Activated effector memory CD4-positive, alpha-beta T cell treated with anti-CD3 and anti-CD28 coated beads, Interleukin-2, amount 50 U/mL, for 16 hours (primary cell): ENCODE measurements around the gene ATP9B.

Experiments used
- DNase-seq: peaks from one replicate; pipeline ENCODE4 v3.0.0-alpha.2; 2020

The ATP9B gene

GRCh38 chr18:79418642-79419041 lies 349.4 kb downstream of the ATP9B start:
- no peak for DNase-seq

GRCh38 chr18:79420033-79420745 lies 351.0 kb downstream of the ATP9B start:
- no peak for DNase-seq

GRCh38 chr18:79421275-79421857 lies 352.2 kb downstream of the ATP9B start:
- no peak for DNase-seq

- DNase-seq: no peak
These were observed 353.0 kb downstream of the ATP9B start for GRCh38 chr18:79422022-79422782.

GRCh38 chr18:79422783-79423165 lies 353.6 kb downstream of the ATP9B start:
- DNase-seq: no peak

GRCh38 chr18:79423211-79424007 lies 354.2 kb downstream of the ATP9B start:
- DNase-seq: no peak

GRCh38 chr18:79424008-79424565 lies 354.9 kb downstream of the ATP9B start:
- no peak for DNase-seq

GRCh38 chr18:79424880-79425568 lies 355.8 kb downstream of the ATP9B start:
- DNase-seq: no peak

- no peak for DNase-seq
These were observed 356.3 kb downstream of the ATP9B start for GRCh38 chr18:79425569-79425886.

- no peak for DNase-seq
These were observed 357.4 kb downstream of the ATP9B start for GRCh38 chr18:79426376-79427300.

- DNase-seq: no peak
These were observed 358.4 kb downstream of the ATP9B start for GRCh38 chr18:79427368-79428225.
